PC-9 (cell line): ENCODE results near the gene MSANTD2. TPM values are rescaled to one million over a fixed set of nuclear protein-coding genes. Genes with fewer than 3 reads are reported as not detected.

Experiments used
- BruUV-seq: library from RNA; stranded (reverse); fragments of 400-500 nt; replicated peaks from 2 replicates; lab custom pipeline; 2021; lab: Mats Ljungman, UMichigan
- CTCF ChIA-PET: fragments of 300-600 bp; sonication (Branson Sonifier 250); formaldehyde crosslinking; loops from one replicate; lab custom pipeline; 2022; ENCODE audit warnings: antibody characterized with exemption; lab: Charles Lee
- POLR2A ChIA-PET: fragments of 300-600 bp; sonication (Branson Sonifier 250); formaldehyde crosslinking; loops from one replicate; lab custom pipeline; 2022; ENCODE audit warnings: antibody characterized with exemption; ENCODE audit not compliant: unreplicated experiment; lab: Charles Lee
- DNase-seq, 2 experiments: peaks; one replicate each; pipeline versions ENCODE4 v3.0.0 to v3.0.0-alpha.2; 2015 to 2022; ENCODE audit warnings: mixed read lengths in 1 of 2
- H2AFZ ChIP-seq: fragments of 200-600 bp; sonication (generic); 2 replicates; pipeline ENCODE4 v1.8.1; 2017; ENCODE audit warnings: antibody characterized with exemption
- H3F3A ChIP-seq: fragments of 200-600 bp; sonication (generic); 2 replicates; pipeline ENCODE4 v1.8.1; 2017; ENCODE audit warnings: antibody characterized with exemption, mild to moderate bottlenecking, low read depth; ENCODE audit not compliant: insufficient read depth
- H3K27ac ChIP-seq: fragments of 200-600 bp; sonication (generic); 2 replicates; pipeline ENCODE4 v1.6.1; 2016; ENCODE audit warnings: mixed run types
- H3K27me3 ChIP-seq: fragments of 200-600 bp; sonication (generic); 2 replicates; pipeline ENCODE4 v1.6.1; 2016; ENCODE audit warnings: low read depth, mixed run types; ENCODE audit not compliant: insufficient read depth
- H3K36me3 ChIP-seq: fragments of 200-600 bp; sonication (generic); 2 replicates; pipeline ENCODE4 v1.6.1; 2016; ENCODE audit warnings: low read depth, mixed run types
- H3K4me1 ChIP-seq: fragments of 200-600 bp; sonication (generic); replicated peaks from 2 replicates; pipeline ENCODE4 v1.6.1; 2016; ENCODE audit warnings: mixed run types; ENCODE audit not compliant: insufficient read depth
- H3K4me2 ChIP-seq: fragments of 200-600 bp; sonication (generic); 2 replicates; pipeline ENCODE4 v1.6.1; 2017; ENCODE audit warnings: mixed run types
- H3K4me3 ChIP-seq: fragments of 200-600 bp; sonication (generic); 2 replicates; pipeline ENCODE4 v1.6.1; 2016; ENCODE audit warnings: mixed run types
- H3K79me2 ChIP-seq: fragments of 200-600 bp; sonication (generic); 2 replicates; pipeline ENCODE4 v1.6.1; 2017; ENCODE audit warnings: low read depth, mixed run types
- H3K9me2 ChIP-seq: fragments of 200-600 bp; sonication (generic); 2 replicates; pipeline ENCODE4 v1.8.1; 2017; ENCODE audit warnings: mild to moderate bottlenecking; ENCODE audit not compliant: insufficient read depth
- H3K9me3 ChIP-seq: fragments of 200-600 bp; sonication (generic); 2 replicates; pipeline ENCODE4 v1.8.1; 2016; ENCODE audit warnings: low read depth; ENCODE audit not compliant: insufficient read depth
- H4K20me1 ChIP-seq: fragments of 200-600 bp; sonication (generic); 2 replicates; pipeline ENCODE4 v1.8.1; 2017; ENCODE audit not compliant: insufficient read depth
- EZH2 ChIP-seq: fragments of 200-600 bp; sonication (generic); IDR thresholded peaks from 2 replicates; pipeline ENCODE4 v1.8.0; 2017; ENCODE audit warnings: antibody characterized with exemption, low read depth
- intact Hi-C: fragments of 100-400 bp; cut with micrococcal nuclease; formaldehyde crosslinking; loops from one replicate; pipeline ENCODE4 v1.10.0; 2022; ENCODE audit not compliant: unreplicated experiment
- total RNA-seq: library from RNA; stranded (reverse); gene quantifications from 2 replicates; pipeline ENCODE4 v1.2.3, GENCODE V29; 2021
- TF ChIP-seq, protein P1 (sequence below): fragments of 200-600 bp; sonication (generic); conservative IDR thresholded peaks from 2 replicates; pipeline ENCODE4 v1.6.1; 2017; ENCODE audit warnings: mixed run types, antibody characterized with exemption, mild to moderate bottlenecking, moderate library complexity

Gene MSANTD2
- total RNA-seq, 1 experiment from 2014 or later: 16.9 TPM

DNA sequence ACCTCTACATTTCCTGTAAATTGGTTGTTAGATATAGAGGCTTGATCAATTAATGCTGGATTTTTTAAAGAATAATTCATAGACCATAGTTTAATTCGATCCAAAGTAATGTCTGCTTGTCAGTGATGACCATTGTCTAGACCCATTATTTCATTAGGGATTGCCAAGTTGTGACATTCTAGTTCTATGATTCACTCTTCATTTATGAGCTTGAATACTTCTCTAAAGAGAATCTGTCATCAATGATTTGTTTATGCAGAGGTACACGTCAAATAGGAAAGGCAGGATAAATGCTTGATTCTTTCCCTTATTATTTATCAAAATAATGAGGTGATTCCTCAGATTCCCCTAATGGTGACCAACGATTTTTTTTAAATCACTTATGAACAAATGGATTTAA is 41.0 kb upstream of the MSANTD2 start:
- H3K79me2 ChIP-seq: no peaks in the 10 kb centered on the region
- no peaks in the 10 kb centered on the region for H3F3A ChIP-seq
- ChIA-PET POLR2A (no interaction called here), CTCF (no interaction called here)
- H3K4me2 ChIP-seq: no peak overlapping the region
- BruUV-seq: no TSS peak
- H3K9me3 ChIP-seq: no peaks in the 10 kb centered on the region
- peaks cover 50% of the 10 kb centered on the region for H3K27me3 ChIP-seq
- no peak overlapping the region for H3K4me3 ChIP-seq
- no peak overlapping the region for H2AFZ ChIP-seq
- no peak for TF ChIP-seq EZH2
- TF ChIP-seq, protein P1, sequence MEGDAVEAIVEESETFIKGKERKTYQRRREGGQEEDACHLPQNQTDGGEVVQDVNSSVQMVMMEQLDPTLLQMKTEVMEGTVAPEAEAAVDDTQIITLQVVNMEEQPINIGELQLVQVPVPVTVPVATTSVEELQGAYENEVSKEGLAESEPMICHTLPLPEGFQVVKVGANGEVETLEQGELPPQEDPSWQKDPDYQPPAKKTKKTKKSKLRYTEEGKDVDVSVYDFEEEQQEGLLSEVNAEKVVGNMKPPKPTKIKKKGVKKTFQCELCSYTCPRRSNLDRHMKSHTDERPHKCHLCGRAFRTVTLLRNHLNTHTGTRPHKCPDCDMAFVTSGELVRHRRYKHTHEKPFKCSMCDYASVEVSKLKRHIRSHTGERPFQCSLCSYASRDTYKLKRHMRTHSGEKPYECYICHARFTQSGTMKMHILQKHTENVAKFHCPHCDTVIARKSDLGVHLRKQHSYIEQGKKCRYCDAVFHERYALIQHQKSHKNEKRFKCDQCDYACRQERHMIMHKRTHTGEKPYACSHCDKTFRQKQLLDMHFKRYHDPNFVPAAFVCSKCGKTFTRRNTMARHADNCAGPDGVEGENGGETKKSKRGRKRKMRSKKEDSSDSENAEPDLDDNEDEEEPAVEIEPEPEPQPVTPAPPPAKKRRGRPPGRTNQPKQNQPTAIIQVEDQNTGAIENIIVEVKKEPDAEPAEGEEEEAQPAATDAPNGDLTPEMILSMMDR: no peak
- intact Hi-C loops: no loop called here
- H3K4me1 ChIP-seq: peaks cover 11% of the 10 kb centered on the region
- DNase-seq: peak in 1 of 2 experiments; percentile 56
- no peaks in the 10 kb centered on the region for H3K9me2 ChIP-seq
- no peaks in the 10 kb centered on the region for H3K36me3 ChIP-seq
- no peak overlapping the region for H3K27ac ChIP-seq
- no peaks in the 10 kb centered on the region for H4K20me1 ChIP-seq

DNA sequence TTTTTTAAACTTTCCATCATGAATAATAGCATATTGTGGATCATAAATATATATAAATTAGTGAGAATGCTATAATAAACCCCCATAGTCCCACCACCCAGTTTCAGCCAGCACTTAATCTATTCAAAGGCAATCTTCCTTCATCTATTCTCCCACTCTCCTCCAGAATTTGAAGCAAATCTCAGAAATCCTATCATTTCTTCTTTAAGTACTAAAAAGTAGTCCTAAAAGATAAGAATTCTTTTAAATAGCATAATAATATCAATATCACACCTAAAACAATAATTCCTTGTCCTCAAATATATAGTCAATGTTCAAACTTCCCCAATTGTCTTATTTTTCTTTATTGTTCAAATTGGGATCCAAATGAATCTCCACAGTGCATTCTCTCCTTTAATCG is 40.5 kb upstream of the MSANTD2 start:
- ChIA-PET CTCF (no interaction called here), POLR2A (no interaction called here)
- TF ChIP-seq, protein P1: no peak
- TF ChIP-seq EZH2: no peak
- Histone ChIP-seq H2AFZ (no peak overlapping the region), H3K4me1 (peaks cover 16% of the 10 kb centered on the region), H3K27me3 (peaks cover 45% of the 10 kb centered on the region), H3F3A (no peaks in the 10 kb centered on the region), H3K9me3 (no peaks in the 10 kb centered on the region), H4K20me1 (no peaks in the 10 kb centered on the region), H3K79me2 (no peaks in the 10 kb centered on the region), H3K4me3 (no peak overlapping the region), H3K4me2 (no peak overlapping the region), H3K9me2 (no peaks in the 10 kb centered on the region), H3K27ac (no peak overlapping the region), H3K36me3 (no peaks in the 10 kb centered on the region)
- DNase-seq: no peak
- BruUV-seq: no TSS peak
- intact Hi-C loops: no loop called here

DNA sequence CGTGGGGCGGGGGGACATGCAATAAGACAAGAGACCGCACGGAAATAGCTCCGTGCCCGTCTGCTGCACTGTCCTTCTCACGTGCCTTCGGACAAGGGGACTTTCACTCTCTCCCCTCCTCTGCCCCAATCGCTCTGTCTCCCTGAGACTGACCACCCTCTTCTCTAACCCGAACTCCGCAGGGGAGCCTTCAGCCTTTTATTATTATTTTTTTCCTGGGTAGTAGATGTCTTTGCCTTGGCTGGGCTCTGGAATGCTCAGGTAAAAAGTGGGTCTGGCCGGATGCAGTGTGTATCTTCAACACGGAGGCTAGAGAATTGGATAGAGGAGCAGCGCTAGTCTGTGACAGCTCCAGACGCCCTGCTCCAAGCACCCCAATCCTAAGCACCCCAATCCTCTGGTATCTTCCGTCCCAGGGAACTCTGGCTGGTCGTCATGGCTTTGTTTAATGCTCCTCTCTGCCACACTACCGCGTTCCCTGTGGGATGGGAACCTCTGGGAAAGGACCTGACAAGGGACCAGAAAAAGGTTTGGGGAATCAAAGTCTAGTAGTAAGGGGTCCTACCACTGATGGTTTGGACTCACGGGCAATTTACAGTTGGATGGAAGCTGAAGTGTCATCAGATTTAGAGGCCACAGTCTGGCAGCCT is 39.9 kb upstream of the MSANTD2 start:
- H3K27me3 ChIP-seq: peaks cover 39% of the 10 kb centered on the region
- peaks cover 2% of the 10 kb centered on the region; the same call in 1 of the 2 replicates for H3F3A ChIP-seq
- TF ChIP-seq, protein P1: no peak
- no peak for TF ChIP-seq EZH2
- no peak overlapping the region for H3K4me3 ChIP-seq
- no peak for DNase-seq
- BruUV-seq: no TSS peak
- H3K27ac ChIP-seq: no peak overlapping the region
- no peaks in the 10 kb centered on the region for H3K9me3 ChIP-seq
- no peaks in the 10 kb centered on the region for H3K36me3 ChIP-seq
- ChIA-PET POLR2A (no interaction called here), CTCF (interaction anchor here (0.6 kb wide), 1 partner anchor 1035 kb away, joined by 9 read pairs; no protein-coding TSS in a partner anchor)
- no peaks in the 10 kb centered on the region for H3K79me2 ChIP-seq
- no peak overlapping the region for H2AFZ ChIP-seq
- no peaks in the 10 kb centered on the region for H3K9me2 ChIP-seq
- no peaks in the 10 kb centered on the region for H4K20me1 ChIP-seq
- no peak overlapping the region for H3K4me2 ChIP-seq
- H3K4me1 ChIP-seq: peaks cover 22% of the 10 kb centered on the region
- intact Hi-C loops: loop anchor here (5.0 to 10.0 kb wide), 3 partner anchors 507 to 768 kb away; no protein-coding TSS in a partner anchor
